BJ (cell line): Measurements from ENCODE around the gene CARMIL3. TPM values are rescaled to one million over a fixed set of nuclear protein-coding genes. Genes with fewer than 3 reads are reported as not detected.
A peak's percentile ranks its signal among the peaks of the same experiment; 100 is the strongest.
"Not testable (repeated sequence)": the region's sequence is repeated elsewhere in the genome, so short reads cannot be mapped to it uniquely, and the experiment has no call there.

Experiments used
- CTCF ChIA-PET: fragments of 350-600 bp; formaldehyde crosslinking; extraction: SDS; loops from one replicate; lab custom pipeline; 2021; ENCODE audit warnings: antibody characterized with exemption, inconsistent platforms; lab: Yijun Ruan, JAX
- POLR2A ChIA-PET: fragments of 300-600 bp; sonication (Branson Sonifier 250); formaldehyde crosslinking; extraction: SDS; loops from one replicate; lab custom pipeline; 2021; ENCODE audit warnings: antibody characterized with exemption; lab: Charles Lee
- DNase-seq: peaks from one replicate; pipeline ENCODE4 v3.0.0-alpha.2; 2011; ENCODE audit warnings: low read depth
- H3K27me3 ChIP-seq: 2 replicates; pipeline ENCODE4 v1.6.0; 2011; ENCODE audit warnings: low read length; ENCODE audit not compliant: control insufficient read depth, insufficient read depth
- H3K36me3 ChIP-seq: 2 replicates; pipeline ENCODE4 v1.5.1; 2011; ENCODE audit warnings: low read length; ENCODE audit not compliant: control insufficient read depth, insufficient read depth
- H3K4me3 ChIP-seq: 2 replicates; pipeline ENCODE4 v1.5.1; 2011; ENCODE audit warnings: low read depth, mild to moderate bottlenecking, control low read depth, low read length
- CTCF ChIP-seq: IDR thresholded peaks from 2 replicates; pipeline ENCODE4 v1.5.1; 2011; ENCODE audit warnings: low read depth, mild to moderate bottlenecking, control low read depth, inconsistent platforms, low read length, moderate library complexity; ENCODE audit not compliant: insufficient read depth
- polyA minus RNA-seq: library from RNA; depleted of rRNA, polyadenylated mRNA; stranded (reverse); fragments of >200 nt; gene quantifications from 2 replicates; pipeline ENCODE4 v1.2.3, GENCODE V29; 2011; rRNA and poly(A)+ RNA removed
- polyA plus RNA-seq: library from polyadenylated mRNA; depleted of rRNA; stranded (reverse); fragments of >200 nt; gene quantifications from 2 replicates; pipeline ENCODE4 v1.2.3, GENCODE V29; 2011; rRNA removed

Gene CARMIL3, protein sequence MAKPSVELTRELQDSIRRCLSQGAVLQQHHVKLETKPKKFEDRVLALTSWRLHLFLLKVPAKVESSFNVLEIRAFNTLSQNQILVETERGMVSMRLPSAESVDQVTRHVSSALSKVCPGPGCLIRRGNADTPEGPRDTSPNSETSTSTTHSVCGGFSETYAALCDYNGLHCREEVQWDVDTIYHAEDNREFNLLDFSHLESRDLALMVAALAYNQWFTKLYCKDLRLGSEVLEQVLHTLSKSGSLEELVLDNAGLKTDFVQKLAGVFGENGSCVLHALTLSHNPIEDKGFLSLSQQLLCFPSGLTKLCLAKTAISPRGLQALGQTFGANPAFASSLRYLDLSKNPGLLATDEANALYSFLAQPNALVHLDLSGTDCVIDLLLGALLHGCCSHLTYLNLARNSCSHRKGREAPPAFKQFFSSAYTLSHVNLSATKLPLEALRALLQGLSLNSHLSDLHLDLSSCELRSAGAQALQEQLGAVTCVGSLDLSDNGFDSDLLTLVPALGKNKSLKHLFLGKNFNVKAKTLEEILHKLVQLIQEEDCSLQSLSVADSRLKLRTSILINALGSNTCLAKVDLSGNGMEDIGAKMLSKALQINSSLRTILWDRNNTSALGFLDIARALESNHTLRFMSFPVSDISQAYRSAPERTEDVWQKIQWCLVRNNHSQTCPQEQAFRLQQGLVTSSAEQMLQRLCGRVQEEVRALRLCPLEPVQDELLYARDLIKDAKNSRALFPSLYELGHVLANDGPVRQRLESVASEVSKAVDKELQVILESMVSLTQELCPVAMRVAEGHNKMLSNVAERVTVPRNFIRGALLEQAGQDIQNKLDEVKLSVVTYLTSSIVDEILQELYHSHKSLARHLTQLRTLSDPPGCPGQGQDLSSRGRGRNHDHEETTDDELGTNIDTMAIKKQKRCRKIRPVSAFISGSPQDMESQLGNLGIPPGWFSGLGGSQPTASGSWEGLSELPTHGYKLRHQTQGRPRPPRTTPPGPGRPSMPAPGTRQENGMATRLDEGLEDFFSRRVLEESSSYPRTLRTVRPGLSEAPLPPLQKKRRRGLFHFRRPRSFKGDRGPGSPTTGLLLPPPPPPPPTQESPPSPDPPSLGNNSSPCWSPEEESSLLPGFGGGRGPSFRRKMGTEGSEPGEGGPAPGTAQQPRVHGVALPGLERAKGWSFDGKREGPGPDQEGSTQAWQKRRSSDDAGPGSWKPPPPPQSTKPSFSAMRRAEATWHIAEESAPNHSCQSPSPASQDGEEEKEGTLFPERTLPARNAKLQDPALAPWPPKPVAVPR (N-terminal part only)
- 0.02 and 0.04 TPM in 2 replicates for polyA plus RNA-seq
- polyA minus RNA-seq: 0.05 TPM in 2 replicates

- H3K4me3 ChIP-seq: peak within 1 kb of the TSS; percentile 48
- TF ChIP-seq CTCF: no peak
- peaks cover 15% of the 10 kb centered on the region for H3K27me3 ChIP-seq
- POLR2A ChIA-PET: no interaction called here
- no peak for DNase-seq
- CTCF ChIA-PET: interaction anchor here (0.6 to 2.0 kb wide), 8 partner anchors 16 to 114 kb away, joined by 3 to 12 read pairs (median 4); partner anchors contain the start of gene PSME2
- H3K36me3 ChIP-seq: no peaks in the 10 kb centered on the region
Observed at GRCh38 chr14:24051789-24052655, at the start of gene CARMIL3. CARMIL3 (plus strand) TSS chr14:24052009; CDS start chr14:24052154, 145 bp downstream.

- CTCF ChIA-PET, DNase-seq, H3K27me3 ChIP-seq, H3K36me3 ChIP-seq, POLR2A ChIA-PET: not testable (repeated sequence)
- H3K4me3 ChIP-seq: peak overlapping the region; percentile 37
Observed at GRCh38 chr14:24006471-24006816, 45.4 kb upstream of the CARMIL3 start.

DNA sequence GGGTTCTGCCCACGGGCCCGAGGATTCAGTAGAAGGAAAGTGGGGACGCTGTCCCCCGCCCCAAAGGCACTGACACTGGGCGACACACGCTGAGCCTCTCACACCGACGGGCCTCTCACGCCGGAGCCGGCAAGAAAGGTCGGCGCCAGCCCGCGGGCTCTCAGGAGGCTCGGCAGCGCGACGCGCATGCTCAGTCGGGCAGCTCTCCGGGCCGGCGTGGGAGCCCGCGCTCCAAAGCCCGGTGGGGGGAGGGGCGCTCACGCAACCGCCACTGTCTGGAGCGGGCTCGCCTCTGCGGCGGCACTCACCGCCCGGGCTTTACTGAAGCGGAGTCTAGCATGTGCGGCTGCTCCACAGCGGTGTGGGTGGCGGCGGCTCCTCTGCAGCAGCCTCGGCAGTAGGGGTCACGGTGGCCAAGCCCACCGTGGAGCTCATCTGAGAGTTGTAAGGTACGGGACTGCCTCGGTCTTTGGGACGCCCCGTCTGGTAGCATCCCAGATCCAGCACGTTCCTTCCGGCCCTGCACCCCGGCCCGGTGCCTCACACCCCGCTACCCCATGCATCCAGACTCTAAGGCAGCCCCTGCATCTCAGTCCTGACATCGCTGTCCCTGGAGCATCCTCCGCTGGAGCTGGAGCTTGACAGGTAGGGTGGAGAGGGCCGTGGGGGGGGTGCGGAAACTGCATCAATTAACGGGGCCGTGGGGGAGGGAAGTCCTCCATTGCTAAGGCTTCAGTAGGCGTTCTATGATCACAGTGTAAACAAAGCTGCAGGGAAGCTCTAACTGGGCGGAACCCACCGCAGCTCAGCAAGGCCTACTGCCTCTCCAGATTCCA, 44.8 kb upstream of the CARMIL3 start:
- H3K27me3 ChIP-seq, H3K36me3 ChIP-seq, DNase-seq, POLR2A ChIA-PET: not testable (repeated sequence)
- CTCF ChIA-PET: interaction anchor here (0.6 to 1.4 kb wide), 3 partner anchors 83 to 425 kb away, joined by 3 to 4 read pairs (median 3); no protein-coding TSS in a partner anchor
- H3K4me3 ChIP-seq: peak overlapping the region; percentile 37

- TF ChIP-seq CTCF: no peak
- no peaks in the 10 kb centered on the region for H3K27me3 ChIP-seq
- CTCF ChIA-PET: interaction anchor here (1.0 kb wide), 1 partner anchor 97 kb away, joined by 4 read pairs; no protein-coding TSS in a partner anchor
Observed at GRCh38 chr14:24011051-24011450, 40.8 kb upstream of the CARMIL3 start.

GRCh38 chr14:24012726-24013273, 39.0 kb upstream of the CARMIL3 start:
- H3K4me3 ChIP-seq, POLR2A ChIA-PET, H3K36me3 ChIP-seq, DNase-seq, H3K27me3 ChIP-seq: not testable (repeated sequence)
- CTCF ChIA-PET: interaction anchor here (1.6 kb wide), 1 partner anchor 78 kb away, joined by 6 read pairs; no protein-coding TSS in a partner anchor

More at GRCh38 chr14:24011051-24011450, 40.8 kb upstream of the CARMIL3 start:
- POLR2A ChIA-PET: no interaction called here
- no peaks in the 10 kb centered on the region for H3K36me3 ChIP-seq
- no peak overlapping the region for H3K4me3 ChIP-seq
- DNase-seq: no peak
